Panc1 (cell line): ENCODE data around the gene ATP11A. TPM values are rescaled to one million over a fixed set of nuclear protein-coding genes. Genes with fewer than 3 reads are reported as not detected.

Source experiments
- ATAC-seq: fragments of 200-7000 bp; cut with Tn5 transposase; 2 replicates; pipeline ENCODE4 v1.9.1; 2020; ENCODE audit warnings: mild to moderate bottlenecking, moderate library complexity
- BruUV-seq: library from RNA; stranded (reverse); fragments of 400-500 nt; replicated peaks from 2 replicates; lab custom pipeline; 2021; lab: Mats Ljungman, UMichigan
- CTCF ChIA-PET: fragments of 300-600 bp; sonication (Branson Sonifier 250); formaldehyde crosslinking; loops from one replicate; lab custom pipeline; 2022; ENCODE audit warnings: antibody characterized with exemption; lab: Charles Lee
- POLR2A ChIA-PET: fragments of 300-600 bp; sonication (Branson Sonifier 250); formaldehyde crosslinking; loops from one replicate; lab custom pipeline; 2022; ENCODE audit warnings: antibody characterized with exemption; lab: Charles Lee
- DNase-seq: peaks from one replicate; pipeline ENCODE4 v3.0.0-alpha.2; 2010; ENCODE audit warnings: low read depth, low spot score
- H3K27ac ChIP-seq: 2 replicates; pipeline ENCODE4 v1.5.1; 2011; ENCODE audit warnings: mild to moderate bottlenecking, low read length, inconsistent platforms
- H3K27me3 ChIP-seq: fragments of 200-500 bp; sonication (Bioruptor generic); 2 replicates; pipeline ENCODE4 v1.6.0; 2014; ENCODE audit warnings: low read length, inconsistent platforms; ENCODE audit not compliant: control insufficient read depth, insufficient read depth
- H3K36me3 ChIP-seq: fragments of 200-500 bp; sonication (Bioruptor generic); 2 replicates; pipeline ENCODE4 v1.5.1; 2014; ENCODE audit warnings: inconsistent platforms, mild to moderate bottlenecking, low read length, moderate library complexity; ENCODE audit not compliant: control insufficient read depth, insufficient read depth
- H3K4me1 ChIP-seq: 2 replicates; pipeline ENCODE4 v1.5.1; 2011; ENCODE audit warnings: inconsistent platforms, mild to moderate bottlenecking, low read length, moderate library complexity; ENCODE audit not compliant: control insufficient read depth, insufficient read depth
- H3K4me3 ChIP-seq, 2 experiments: 2 replicates each; pipeline ENCODE4 v1.5.1; 2011 to 2012; ENCODE audit warnings: low read depth in 2 of 2, low read length in 2 of 2, mild to moderate bottlenecking in 2 of 2, inconsistent platforms in 1 of 2, moderate library complexity in 1 of 2
- H3K9me3 ChIP-seq: fragments of 200-500 bp; sonication (Bioruptor generic); 2 replicates; pipeline ENCODE4 v1.5.1; 2014; ENCODE audit warnings: low read depth, mild to moderate bottlenecking, inconsistent platforms, low read length, moderate library complexity; ENCODE audit not compliant: control insufficient read depth, insufficient read depth
- POLR2AphosphoS5 ChIP-seq: IDR thresholded peaks from 2 replicates; pipeline ENCODE4 v1.6.1; 2012; ENCODE audit warnings: mild to moderate bottlenecking, low read depth, low read length, moderate library complexity
- SIN3A ChIP-seq: IDR thresholded peaks from 2 replicates; pipeline ENCODE4 v1.6.1; 2012; ENCODE audit warnings: low read depth, mild to moderate bottlenecking, low read length, moderate library complexity, borderline replicate concordance; ENCODE audit not compliant: insufficient read depth
- TCF7L2 ChIP-seq: IDR thresholded peaks from 2 replicates; pipeline ENCODE4 v1.6.1; 2011; ENCODE audit warnings: mild to moderate bottlenecking, low read depth, low read length, inconsistent platforms
- in situ Hi-C: cut with HindIII; loops from 2 replicates; pipeline ENCODE4 v1.10.0; 2016; ENCODE audit warnings: low sequenced_read_pairs, low pct_unique_long_range_greater_than_20kb
- intact Hi-C: fragments of 100-400 bp; cut with micrococcal nuclease; formaldehyde crosslinking; loops from one replicate; pipeline ENCODE4 v1.10.0; 2022; ENCODE audit not compliant: unreplicated experiment
- total RNA-seq: library from RNA; stranded (reverse); gene quantifications from one replicate; pipeline ENCODE4 v1.2.1, GENCODE V29; 2021; ENCODE audit not compliant: unreplicated experiment
- TF ChIP-seq, protein P1 (sequence below), 2 experiments: IDR thresholded peaks; 2 replicates each; pipeline ENCODE4 v1.6.1; 2011 to 2012; ENCODE audit warnings: low read depth in 2 of 2, control low read depth in 1 of 2, low read length in 1 of 2, mild to moderate bottlenecking in 1 of 2, moderate library complexity in 1 of 2; ENCODE audit not compliant: insufficient read depth in 1 of 2
- TF ChIP-seq, protein P2 (sequence below): fragments of 450-650 bp; IDR thresholded peaks from 2 replicates; pipeline ENCODE4 v1.5.1; 2017; ENCODE audit warnings: mild to moderate bottlenecking

The ATP11A gene
- total RNA-seq, 1 experiment from 2014 or later, result 85.8 TPM

DNA sequence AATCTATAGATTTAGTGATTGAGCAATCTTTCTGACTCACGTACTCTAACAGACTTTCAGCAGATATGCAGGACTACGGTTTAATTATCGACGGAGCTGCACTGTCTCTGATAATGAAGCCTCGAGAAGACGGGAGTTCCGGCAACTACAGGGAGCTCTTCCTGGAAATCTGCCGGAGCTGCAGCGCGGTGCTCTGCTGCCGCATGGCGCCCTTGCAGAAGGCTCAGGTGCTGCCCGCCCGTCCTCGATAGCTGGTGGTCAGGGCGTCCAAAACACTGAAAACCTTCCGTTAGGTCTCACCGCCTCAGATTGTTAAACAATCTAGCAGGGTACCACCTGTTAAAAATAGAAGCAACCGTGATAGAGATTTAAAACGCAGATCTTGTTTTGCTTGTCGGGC is 166.0 kb downstream of the ATP11A start:
- TF ChIP-seq, protein P1, sequence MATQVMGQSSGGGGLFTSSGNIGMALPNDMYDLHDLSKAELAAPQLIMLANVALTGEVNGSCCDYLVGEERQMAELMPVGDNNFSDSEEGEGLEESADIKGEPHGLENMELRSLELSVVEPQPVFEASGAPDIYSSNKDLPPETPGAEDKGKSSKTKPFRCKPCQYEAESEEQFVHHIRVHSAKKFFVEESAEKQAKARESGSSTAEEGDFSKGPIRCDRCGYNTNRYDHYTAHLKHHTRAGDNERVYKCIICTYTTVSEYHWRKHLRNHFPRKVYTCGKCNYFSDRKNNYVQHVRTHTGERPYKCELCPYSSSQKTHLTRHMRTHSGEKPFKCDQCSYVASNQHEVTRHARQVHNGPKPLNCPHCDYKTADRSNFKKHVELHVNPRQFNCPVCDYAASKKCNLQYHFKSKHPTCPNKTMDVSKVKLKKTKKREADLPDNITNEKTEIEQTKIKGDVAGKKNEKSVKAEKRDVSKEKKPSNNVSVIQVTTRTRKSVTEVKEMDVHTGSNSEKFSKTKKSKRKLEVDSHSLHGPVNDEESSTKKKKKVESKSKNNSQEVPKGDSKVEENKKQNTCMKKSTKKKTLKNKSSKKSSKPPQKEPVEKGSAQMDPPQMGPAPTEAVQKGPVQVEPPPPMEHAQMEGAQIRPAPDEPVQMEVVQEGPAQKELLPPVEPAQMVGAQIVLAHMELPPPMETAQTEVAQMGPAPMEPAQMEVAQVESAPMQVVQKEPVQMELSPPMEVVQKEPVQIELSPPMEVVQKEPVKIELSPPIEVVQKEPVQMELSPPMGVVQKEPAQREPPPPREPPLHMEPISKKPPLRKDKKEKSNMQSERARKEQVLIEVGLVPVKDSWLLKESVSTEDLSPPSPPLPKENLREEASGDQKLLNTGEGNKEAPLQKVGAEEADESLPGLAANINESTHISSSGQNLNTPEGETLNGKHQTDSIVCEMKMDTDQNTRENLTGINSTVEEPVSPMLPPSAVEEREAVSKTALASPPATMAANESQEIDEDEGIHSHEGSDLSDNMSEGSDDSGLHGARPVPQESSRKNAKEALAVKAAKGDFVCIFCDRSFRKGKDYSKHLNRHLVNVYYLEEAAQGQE (IDR thresholded peaks at IDR 0.05; ENCODE audit: insufficient read depth in 1 of 2, low read depth in 2 of 2, low read length in 1 of 2), result no peak
- no peak for TF ChIP-seq TCF7L2
- ChIA-PET CTCF (no interaction called here), POLR2A (no interaction called here)
- DNase-seq, result no peak
- peaks cover 4% of the 10 kb centered on the region for H3K36me3 ChIP-seq
- BruUV-seq, result no TSS peak
- H3K4me3 ChIP-seq, result no peak overlapping the region
- no peak for ATAC-seq
- H3K4me1 ChIP-seq, result no peaks in the 10 kb centered on the region
- in situ Hi-C loops, result no loop called here
- H3K27ac ChIP-seq, result no peak overlapping the region
- no peaks in the 10 kb centered on the region for H3K27me3 ChIP-seq
- no peaks in the 10 kb centered on the region for H3K9me3 ChIP-seq
- intact Hi-C loops, result no loop called here

GRCh38 chr13:112857914-112858490 is 168.2 kb downstream of the ATP11A start:
- POLR2A ChIA-PET, result no interaction called here
- no TSS peak for BruUV-seq
- Histone ChIP-seq H3K27me3 (no peaks in the 10 kb centered on the region), H3K4me1 (no peaks in the 10 kb centered on the region), H3K27ac (no peak overlapping the region), H3K9me3 (no peaks in the 10 kb centered on the region), H3K4me3 (no peak overlapping the region), H3K36me3 (peaks cover 4% of the 10 kb centered on the region)
- no peak for ATAC-seq
- in situ Hi-C loops, result no loop called here
- intact Hi-C loops, result no loop called here
- no peak for DNase-seq
- CTCF ChIA-PET, result no interaction called here
- TF ChIP-seq, protein P1 (IDR thresholded peaks at IDR 0.05; ENCODE audit: insufficient read depth in 1 of 2, low read depth in 2 of 2, low read length in 1 of 2), result no peak
- TF ChIP-seq SIN3A, result no peak
- TF ChIP-seq POLR2AphosphoS5, result no peak
- TF ChIP-seq TCF7L2, result no peak
- TF ChIP-seq, protein P2, sequence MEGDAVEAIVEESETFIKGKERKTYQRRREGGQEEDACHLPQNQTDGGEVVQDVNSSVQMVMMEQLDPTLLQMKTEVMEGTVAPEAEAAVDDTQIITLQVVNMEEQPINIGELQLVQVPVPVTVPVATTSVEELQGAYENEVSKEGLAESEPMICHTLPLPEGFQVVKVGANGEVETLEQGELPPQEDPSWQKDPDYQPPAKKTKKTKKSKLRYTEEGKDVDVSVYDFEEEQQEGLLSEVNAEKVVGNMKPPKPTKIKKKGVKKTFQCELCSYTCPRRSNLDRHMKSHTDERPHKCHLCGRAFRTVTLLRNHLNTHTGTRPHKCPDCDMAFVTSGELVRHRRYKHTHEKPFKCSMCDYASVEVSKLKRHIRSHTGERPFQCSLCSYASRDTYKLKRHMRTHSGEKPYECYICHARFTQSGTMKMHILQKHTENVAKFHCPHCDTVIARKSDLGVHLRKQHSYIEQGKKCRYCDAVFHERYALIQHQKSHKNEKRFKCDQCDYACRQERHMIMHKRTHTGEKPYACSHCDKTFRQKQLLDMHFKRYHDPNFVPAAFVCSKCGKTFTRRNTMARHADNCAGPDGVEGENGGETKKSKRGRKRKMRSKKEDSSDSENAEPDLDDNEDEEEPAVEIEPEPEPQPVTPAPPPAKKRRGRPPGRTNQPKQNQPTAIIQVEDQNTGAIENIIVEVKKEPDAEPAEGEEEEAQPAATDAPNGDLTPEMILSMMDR, result no peak
